ENCODE data around the gene DCXR. TPM values are rescaled to one million over a fixed set of nuclear protein-coding genes. Genes with fewer than 3 reads are reported as not detected.

Gene DCXR
- total and polyA plus RNA-seq, 10 of the 15 experiments (the other 5 are each of a cell fraction or from before 2014, with no cell fraction given): 12.3 to 139 (median 88.9) TPM

DNA sequence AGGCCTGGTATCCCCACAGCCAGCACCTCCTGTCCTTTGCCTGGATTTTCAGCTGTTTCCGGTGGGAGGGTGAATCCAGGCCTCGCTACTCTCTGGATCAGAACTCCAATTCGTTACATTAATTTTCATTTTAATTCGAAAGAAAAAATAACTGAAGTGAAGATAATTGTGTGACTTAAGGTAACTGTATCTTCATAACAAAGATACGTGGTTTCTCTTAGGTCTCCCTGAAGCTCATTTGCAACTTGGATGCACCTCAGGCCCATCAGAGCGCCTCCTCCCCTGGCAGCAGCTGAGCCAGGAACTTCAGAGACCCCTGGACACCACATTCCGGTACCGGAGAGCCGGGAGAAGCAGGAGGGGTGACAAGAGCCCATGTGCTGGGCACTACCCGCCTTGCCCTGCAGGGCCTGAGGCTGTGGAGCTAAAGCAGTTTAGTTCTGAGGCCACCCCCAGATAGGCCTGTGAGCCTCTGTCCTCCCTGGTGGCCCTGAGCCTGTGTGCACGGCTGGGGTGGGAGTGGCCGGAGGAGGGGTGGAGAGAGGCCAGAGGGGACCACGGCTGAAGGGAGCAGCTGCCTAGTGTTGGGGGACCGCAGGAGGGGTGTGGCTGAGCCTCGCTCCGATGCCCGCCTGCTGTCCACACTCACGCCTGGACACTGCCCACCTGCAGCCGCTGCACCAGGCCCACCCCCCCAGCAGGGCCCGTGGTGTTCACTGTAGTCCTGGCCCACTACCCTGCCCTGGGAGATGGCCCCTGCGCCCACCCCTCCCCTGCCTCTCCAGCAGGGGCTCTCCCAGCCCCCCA, 39.5 kb upstream of the DCXR start:
- FAIRE-seq (no peak), DNase-seq (ENCODE audit: low read depth, low spot score) (no peak), ATAC-seq (peak; percentile 47)
- Histone ChIP-seq H3K4me2 (ENCODE audit: control insufficient read depth, insufficient read depth) (no peak overlapping the region), H3K79me2 (ENCODE audit: control insufficient read depth, insufficient read depth, low read length) (no peaks in the 10 kb centered on the region), H4K20me1 (ENCODE audit: control insufficient read depth, insufficient read depth) (no peaks in the 10 kb centered on the region), H3K9ac (ENCODE audit: control insufficient read depth, insufficient read depth, low read length) (no peak overlapping the region), H3K4me1 (ENCODE audit: control insufficient read depth, insufficient read depth, low read length) (no peaks in the 10 kb centered on the region), H3K27me3 (replicated peaks in 1 of 2; ENCODE audit: control insufficient read depth in 2 of 2, insufficient read depth in 2 of 2, low read length in 1 of 2) (no peaks in the 10 kb centered on the region), H3K36me3 (ENCODE audit: control insufficient read depth in 2 of 2, insufficient read depth in 2 of 2, low read length in 1 of 2) (peaks cover 4 to 23% of the 10 kb centered on the region in 2 experiments; a peak in 3 of 4 replicates), H3K4me3 (no peak overlapping the region), H3K27ac (ENCODE audit: control insufficient read depth, insufficient read depth) (no peak overlapping the region), H2AFZ (ENCODE audit: control insufficient read depth, low read depth, low read length) (no peak overlapping the region), H3K9me3 (replicated peaks; ENCODE audit: control insufficient read depth, insufficient read depth, low read length) (no peaks in the 10 kb centered on the region)
- CTCF ChIA-PET: interaction anchor here (0.6 kb wide), 1 partner anchor 27 kb away, joined by 3 read pairs; no protein-coding TSS in a partner anchor
- 92% methylated on average over 15 of the region's 21 CpGs for WGBS (ENCODE audit: insufficient coverage, insufficient replicate concordance, low lambda C conversion rate, missing lambda C conversion rate)
- SMC1A ChIA-PET (ENCODE audit: uncharacterized antibody, unreplicated experiment): no interaction called here
- RAD21 ChIA-PET (ENCODE audit: unreplicated experiment): no interaction called here
- no TSS peak for BruUV-seq (replicated peaks)
- in situ Hi-C loops (cut with MboI): no loop called here
- POLR2A ChIA-PET: no interaction called here
- intact Hi-C loops (cut with micrococcal nuclease; ENCODE audit: unreplicated experiment): no loop called here
- TF ChIP-seq, protein P1, sequence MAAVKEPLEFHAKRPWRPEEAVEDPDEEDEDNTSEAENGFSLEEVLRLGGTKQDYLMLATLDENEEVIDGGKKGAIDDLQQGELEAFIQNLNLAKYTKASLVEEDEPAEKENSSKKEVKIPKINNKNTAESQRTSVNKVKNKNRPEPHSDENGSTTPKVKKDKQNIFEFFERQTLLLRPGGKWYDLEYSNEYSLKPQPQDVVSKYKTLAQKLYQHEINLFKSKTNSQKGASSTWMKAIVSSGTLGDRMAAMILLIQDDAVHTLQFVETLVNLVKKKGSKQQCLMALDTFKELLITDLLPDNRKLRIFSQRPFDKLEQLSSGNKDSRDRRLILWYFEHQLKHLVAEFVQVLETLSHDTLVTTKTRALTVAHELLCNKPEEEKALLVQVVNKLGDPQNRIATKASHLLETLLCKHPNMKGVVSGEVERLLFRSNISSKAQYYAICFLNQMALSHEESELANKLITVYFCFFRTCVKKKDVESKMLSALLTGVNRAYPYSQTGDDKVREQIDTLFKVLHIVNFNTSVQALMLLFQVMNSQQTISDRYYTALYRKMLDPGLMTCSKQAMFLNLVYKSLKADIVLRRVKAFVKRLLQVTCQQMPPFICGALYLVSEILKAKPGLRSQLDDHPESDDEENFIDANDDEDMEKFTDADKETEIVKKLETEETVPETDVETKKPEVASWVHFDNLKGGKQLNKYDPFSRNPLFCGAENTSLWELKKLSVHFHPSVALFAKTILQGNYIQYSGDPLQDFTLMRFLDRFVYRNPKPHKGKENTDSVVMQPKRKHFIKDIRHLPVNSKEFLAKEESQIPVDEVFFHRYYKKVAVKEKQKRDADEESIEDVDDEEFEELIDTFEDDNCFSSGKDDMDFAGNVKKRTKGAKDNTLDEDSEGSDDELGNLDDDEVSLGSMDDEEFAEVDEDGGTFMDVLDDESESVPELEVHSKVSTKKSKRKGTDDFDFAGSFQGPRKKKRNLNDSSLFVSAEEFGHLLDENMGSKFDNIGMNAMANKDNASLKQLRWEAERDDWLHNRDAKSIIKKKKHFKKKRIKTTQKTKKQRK (IDR thresholded peaks at IDR 0.05; ENCODE audit: low read depth, low read length): no peak
- TF ChIP-seq GATAD2B (conservative IDR thresholded peaks at IDR 0.05; ENCODE audit: low read depth) (no peak), SMC3 (IDR thresholded peaks at IDR 0.05; ENCODE audit: borderline replicate concordance, low read length) (no peak), POLR2A (IDR thresholded peaks at IDR 0.05; ENCODE audit: low read depth, low read length) (peak; percentile 74), ZNF592 (IDR thresholded peaks at IDR 0.05) (no peak), ZZZ3 (IDR thresholded peaks at IDR 0.05; ENCODE audit: control insufficient read depth, insufficient read length, low read depth) (no peak), PAX5 (IDR thresholded peaks at IDR 0.05; ENCODE audit: borderline replicate concordance, low read depth, low read length) (no peak), TCF3 (IDR thresholded peaks at IDR 0.05; ENCODE audit: borderline replicate concordance, insufficient read depth, low read depth, low read length) (no peak), MLLT1 (IDR thresholded peaks at IDR 0.05) (no peak), ZNF274 (IDR thresholded peaks at IDR 0.05; ENCODE audit: insufficient read depth, insufficient read length) (no peak), MTA3 (IDR thresholded peaks at IDR 0.05; ENCODE audit: borderline replicate concordance, low read length) (0 out of 2 replicates have a peak, but pooled peaks have one; percentile 21), BCL3 (IDR thresholded peaks at IDR 0.05; ENCODE audit: borderline replicate concordance, insufficient read depth, low read depth, low read length, poor library complexity, severe bottlenecking) (peak; percentile 8), POLR2AphosphoS5 (IDR thresholded peaks at IDR 0.05; ENCODE audit: low read length) (peak; percentile 57; the same call in 1 of the 2 replicates)
